Epidermal melanocyte (primary cell): ENCODE measurements around the gene MKLN1.
A peak's percentile ranks its signal among the peaks of the same experiment; 100 is the strongest.
"Not testable (repeated sequence)": the region's sequence is repeated elsewhere in the genome, so short reads cannot be mapped to it uniquely, and the experiment has no call there.

Source experiments
- DNase-seq: peaks from one replicate; pipeline ENCODE4 v3.0.0; 2011; ENCODE audit warnings: low spot score; ENCODE audit not compliant: insufficient read length

The MKLN1 gene

GRCh38 chr7:131388126-131388525 is 60.5 kb downstream of the MKLN1 start:
- DNase-seq = no peak

GRCh38 chr7:131390275-131390674 is 62.6 kb downstream of the MKLN1 start:
- no peak for DNase-seq

- no peak for DNase-seq
These were observed 63.5 kb downstream of the MKLN1 start for GRCh38 chr7:131391145-131391544.

GRCh38 chr7:131400681-131401176 is 73.1 kb downstream of the MKLN1 start:
- no peak for DNase-seq

- DNase-seq = no peak
These were observed 73.5 kb downstream of the MKLN1 start for GRCh38 chr7:131401194-131401593.

- DNase-seq = no peak
These were observed 75.6 kb downstream of the MKLN1 start for GRCh38 chr7:131403322-131403721.

GRCh38 chr7:131404226-131404911 is 76.7 kb downstream of the MKLN1 start:
- DNase-seq = no peak

GRCh38 chr7:131409129-131409766 is 81.6 kb downstream of the MKLN1 start:
- DNase-seq = no peak

GRCh38 chr7:131412031-131412430 is 84.4 kb downstream of the MKLN1 start:
- DNase-seq = no peak

- DNase-seq = no peak
These were observed 86.0 kb downstream of the MKLN1 start for GRCh38 chr7:131413711-131414110.

GRCh38 chr7:131424219-131424822 is 96.6 kb downstream of the MKLN1 start:
- no peak for DNase-seq

- peak; percentile 18 for DNase-seq
These were observed 98.3 kb downstream of the MKLN1 start for GRCh38 chr7:131425992-131426391.

- DNase-seq = not testable (repeated sequence)
These were observed 103.2 kb downstream of the MKLN1 start for GRCh38 chr7:131430826-131431225.

- DNase-seq = peak; percentile 39
These were observed 103.6 kb downstream of the MKLN1 start for GRCh38 chr7:131431289-131431688.

- no peak for DNase-seq
These were observed 104.1 kb downstream of the MKLN1 start for GRCh38 chr7:131431756-131432155.

GRCh38 chr7:131436384-131436783 is 108.7 kb downstream of the MKLN1 start:
- DNase-seq = no peak

- no peak for DNase-seq
These were observed 111.3 kb downstream of the MKLN1 start for GRCh38 chr7:131438969-131439368.

- no peak for DNase-seq
These were observed 115.8 kb downstream of the MKLN1 start for GRCh38 chr7:131443496-131443895.

GRCh38 chr7:131444683-131445082 is 117.0 kb downstream of the MKLN1 start:
- DNase-seq = no peak

- DNase-seq = no peak
These were observed 121.8 kb downstream of the MKLN1 start for GRCh38 chr7:131449373-131449902.

GRCh38 chr7:131454498-131454897 is 126.8 kb downstream of the MKLN1 start:
- DNase-seq = no peak

GRCh38 chr7:131455001-131455400 is 127.3 kb downstream of the MKLN1 start:
- no peak for DNase-seq
